Measurements from ENCODE around the gene GAS7.
"Not testable (repeated sequence)": the region's sequence is repeated elsewhere in the genome, so short reads cannot be mapped to it uniquely, and the experiment has no call there.

Gene GAS7

DNA sequence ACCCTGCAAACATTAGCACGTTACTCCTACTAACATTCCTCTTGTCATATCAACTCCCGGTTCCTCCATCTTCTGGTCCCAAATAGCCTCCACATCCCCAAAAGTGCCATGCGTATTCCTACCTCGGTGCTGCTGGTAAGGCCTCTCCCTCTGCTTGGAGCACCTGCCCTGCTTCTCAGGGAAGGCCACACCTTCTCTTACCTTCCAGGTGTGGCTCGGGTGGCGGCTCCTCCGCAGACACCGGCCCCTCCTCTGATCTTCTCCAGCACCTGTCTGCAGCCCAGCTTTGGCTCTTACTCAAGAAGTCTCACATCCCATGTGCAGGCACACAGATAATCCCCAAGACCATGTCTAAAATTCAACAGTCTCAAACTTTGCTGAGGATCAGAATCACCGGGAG is 92.3 kb downstream of the GAS7 start:
- no peak for FAIRE-seq

DNA sequence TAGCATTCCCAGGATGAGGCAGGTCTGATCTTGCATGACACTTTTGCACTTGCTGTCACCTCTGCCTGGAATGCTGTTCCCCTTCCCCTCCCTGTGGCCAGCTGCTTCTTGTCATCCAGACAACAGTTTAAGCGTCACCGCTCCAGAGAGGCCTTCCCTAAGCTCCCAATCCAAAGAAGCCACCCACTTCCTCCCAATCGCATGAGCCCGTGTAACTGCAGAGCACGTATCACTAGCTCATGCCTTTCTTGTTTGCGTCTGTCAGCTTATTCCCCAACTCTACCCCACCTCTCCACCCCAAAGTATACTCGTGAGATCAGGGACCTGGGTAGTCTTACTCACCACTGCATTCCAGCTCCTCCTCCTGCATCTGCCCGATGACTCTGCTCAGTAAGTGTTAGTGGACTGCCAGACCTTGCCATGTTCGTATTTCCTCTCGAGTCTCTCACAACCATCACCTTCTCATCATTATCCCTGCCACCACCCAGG is 92.8 kb downstream of the GAS7 start:
- no peak for FAIRE-seq

DNA sequence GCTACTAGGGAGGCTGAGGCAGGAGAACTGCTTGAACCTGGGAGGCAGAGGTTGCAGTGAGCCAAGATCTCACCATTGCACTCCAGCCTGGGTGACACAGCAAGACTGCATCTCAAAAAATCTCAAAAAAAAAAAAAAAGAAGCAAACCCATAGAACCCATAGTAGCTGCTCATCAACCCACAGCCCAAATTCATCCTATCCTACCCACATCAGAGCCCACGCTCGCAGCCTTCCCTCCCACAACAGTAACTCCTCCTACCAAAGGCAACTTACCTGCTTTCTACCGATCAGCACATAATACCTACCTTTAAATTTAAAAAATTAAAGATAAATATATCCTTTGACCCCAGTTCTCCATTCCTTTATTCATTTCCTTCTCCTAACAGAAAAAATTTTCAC is 94.7 kb downstream of the GAS7 start:
- no peak for FAIRE-seq

DNA sequence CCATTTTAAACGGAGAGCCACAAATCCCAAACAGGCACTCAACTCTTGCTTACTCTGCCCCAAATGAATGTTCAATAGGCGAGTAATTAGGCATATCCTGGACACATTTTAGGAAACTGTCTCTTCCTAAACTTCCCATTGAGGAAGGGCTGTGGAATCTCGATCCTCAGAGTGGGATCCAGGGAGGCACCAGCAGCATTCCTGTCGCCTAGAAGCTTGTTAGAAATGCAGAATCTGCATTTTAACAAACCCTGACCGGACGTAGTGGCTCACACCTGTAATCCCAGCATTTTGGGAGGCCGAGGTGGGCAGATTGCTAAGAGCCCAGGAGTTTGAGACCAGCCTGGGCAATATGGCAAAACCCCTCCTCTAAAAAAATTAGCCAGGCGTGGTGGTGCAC is 95.6 kb downstream of the GAS7 start:
- FAIRE-seq = no peak

DNA sequence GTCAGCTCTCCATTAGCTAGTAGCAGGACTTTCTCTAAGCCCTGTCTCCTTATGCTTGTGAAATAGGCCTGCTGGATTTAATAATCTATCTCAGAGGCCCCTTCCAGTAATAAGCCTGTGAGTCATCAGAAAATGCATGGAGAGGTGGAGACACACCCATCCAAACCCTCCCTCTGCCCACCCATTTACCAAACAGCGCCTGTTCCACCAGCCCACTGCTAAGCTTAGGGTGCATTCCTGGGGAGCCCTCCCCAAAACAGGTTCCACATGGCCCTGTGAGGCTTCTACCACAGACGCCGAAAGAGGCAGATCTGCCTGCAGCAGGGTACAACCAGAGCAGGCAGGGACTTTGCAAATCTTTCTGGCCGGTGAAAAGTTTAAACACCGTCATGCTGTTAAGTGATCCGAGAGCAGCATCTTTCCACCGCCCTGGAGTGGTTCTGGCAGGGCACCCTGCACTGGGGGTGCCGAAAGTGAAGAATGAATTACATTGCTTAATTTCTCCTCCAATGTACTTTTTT is 99.3 kb downstream of the GAS7 start:
- no peak for FAIRE-seq

DNA sequence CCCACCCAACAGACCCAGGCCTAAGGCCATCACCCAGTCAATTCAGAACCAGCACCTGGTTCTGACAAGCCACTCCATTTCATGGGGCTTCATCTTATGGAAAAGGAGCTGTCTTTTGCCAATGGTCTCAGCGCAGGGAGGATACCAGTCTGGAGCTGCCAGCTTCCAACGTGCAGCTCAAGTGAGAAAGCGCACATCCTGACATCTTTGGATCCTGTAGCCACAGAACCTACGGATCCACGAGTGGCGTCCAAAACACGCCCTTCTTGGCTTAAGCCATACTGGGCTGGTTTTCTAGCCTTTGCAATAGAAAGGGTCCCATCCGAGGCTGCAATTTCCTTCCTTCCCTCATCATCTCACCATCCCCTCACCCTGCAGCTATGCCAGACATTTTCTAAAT is 101.8 kb downstream of the GAS7 start:
- no peak for FAIRE-seq

DNA sequence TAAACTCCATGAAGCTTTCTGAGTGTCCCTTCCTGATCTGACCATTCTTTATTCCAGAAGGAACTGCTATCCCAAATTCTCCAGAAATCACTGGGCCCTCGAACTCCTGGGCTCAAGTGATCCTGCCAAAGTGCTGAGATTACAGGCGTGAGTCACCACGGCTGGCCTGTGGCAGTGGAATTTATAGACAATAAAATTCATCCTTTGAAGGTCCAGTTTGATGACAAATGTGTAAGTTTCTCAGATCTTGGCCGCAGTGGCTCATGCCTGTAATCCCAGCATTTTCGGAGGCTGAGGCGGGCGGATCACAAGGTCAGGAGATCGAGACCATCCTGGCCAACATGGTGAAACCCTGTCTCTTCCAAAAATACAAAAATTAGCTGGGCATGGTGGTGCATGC is 103.1 kb downstream of the GAS7 start:
- FAIRE-seq = not testable (repeated sequence)

DNA sequence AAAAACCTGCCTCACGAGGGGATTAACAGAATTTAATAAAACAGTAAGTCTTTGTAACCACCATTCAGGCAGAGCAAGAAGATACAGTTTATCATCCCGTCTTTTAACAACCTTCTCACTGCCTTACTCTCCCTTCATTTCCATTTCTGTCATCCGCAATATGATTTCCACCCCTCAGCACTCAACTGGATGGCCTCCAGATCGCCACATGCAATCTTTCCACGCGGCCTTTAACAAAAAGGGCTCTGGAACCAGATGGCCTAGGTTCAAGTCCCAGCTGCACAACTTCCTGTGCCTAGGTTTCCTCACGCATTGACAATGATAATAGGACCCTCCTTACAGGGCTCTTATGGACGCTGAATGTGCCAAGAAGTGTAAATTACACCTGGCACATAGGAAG is 103.6 kb downstream of the GAS7 start:
- no peak for FAIRE-seq

DNA sequence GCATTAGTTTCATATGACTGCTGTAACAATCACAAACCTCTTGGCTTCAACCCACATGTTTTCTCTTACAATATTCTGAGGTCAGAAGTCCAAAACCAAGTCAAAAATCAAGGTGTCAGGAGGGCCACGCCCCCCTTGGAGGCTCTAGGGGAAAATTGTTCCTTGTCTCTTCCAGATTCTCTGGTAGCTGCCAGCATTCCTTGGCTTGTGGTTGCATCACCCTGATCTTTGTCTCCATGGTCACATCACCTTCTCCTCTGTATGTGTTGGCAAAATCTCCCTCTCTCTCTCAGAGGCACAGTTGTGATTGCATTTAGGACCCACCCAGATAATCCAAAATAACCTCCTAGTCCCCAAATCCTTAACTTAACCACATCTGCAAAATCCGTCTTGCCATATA is 105.8 kb downstream of the GAS7 start:
- FAIRE-seq = no peak

DNA sequence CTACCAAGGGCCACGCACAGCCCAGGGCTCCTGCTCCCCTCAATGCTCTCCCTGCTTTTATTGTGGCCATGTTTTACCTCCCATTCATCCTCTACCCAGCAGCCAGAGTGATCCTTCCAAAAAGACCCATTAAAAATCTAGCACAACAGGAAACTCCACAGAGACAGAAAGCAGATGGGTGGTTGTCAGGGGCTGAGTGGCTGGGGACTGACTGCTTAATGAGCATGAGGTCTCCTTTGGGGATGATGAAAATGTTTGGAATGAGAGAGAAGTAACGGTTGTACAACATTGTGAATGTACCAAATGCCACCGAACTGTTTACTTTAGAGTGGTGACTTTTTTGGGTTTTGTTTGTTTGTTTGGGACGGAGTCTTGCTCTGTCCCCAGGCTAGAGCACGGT is 107.4 kb downstream of the GAS7 start:
- FAIRE-seq = no peak

DNA sequence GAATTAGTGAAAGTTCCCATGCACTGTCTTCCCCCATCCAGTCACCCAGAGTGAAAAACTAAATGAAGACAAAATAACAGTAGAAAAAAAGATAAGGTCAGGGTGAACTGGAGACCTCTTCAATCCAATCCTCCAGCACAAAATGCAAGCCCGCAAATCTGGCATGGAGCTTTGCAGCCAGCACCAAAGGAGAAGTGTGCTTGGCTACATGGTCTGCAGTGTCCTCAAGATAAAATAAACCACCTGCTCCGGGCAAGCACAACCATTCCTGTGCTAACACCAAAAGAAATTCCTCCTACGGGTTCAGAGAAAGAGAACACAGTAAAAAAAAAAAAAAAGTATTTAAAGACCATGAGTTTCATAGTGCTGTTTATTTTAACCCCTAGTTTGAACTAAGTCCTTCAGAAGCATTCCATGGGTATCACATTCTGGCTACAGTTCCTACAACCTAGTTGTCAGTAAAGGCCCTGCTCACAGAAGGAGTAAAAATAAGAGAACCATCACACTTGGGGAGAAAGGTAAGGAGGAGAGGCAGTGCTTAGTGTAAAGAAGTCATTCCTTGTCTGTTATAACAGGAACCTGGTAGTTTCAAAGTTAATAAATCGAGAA is 109.1 kb downstream of the GAS7 start:
- no peak for FAIRE-seq

DNA sequence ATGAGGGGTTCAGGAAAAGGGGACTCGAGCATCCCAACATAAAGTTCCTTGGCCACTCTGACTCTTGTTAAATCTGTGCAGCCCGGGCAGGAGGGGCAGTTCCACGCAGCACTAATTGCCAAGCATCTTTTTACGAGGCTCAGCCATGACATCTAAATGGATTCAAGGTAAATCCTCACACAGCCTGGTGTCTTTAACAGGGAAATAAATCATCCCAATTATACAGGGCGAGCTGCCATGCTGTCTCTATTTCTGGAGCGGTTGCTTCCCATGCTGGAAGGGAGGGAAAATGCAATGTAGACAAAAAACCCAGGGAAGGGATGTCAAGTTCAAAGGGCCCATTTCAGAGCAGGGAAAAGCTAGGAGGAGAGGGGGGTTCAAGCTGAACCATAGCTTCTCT is 110.0 kb downstream of the GAS7 start:
- no peak for FAIRE-seq

DNA sequence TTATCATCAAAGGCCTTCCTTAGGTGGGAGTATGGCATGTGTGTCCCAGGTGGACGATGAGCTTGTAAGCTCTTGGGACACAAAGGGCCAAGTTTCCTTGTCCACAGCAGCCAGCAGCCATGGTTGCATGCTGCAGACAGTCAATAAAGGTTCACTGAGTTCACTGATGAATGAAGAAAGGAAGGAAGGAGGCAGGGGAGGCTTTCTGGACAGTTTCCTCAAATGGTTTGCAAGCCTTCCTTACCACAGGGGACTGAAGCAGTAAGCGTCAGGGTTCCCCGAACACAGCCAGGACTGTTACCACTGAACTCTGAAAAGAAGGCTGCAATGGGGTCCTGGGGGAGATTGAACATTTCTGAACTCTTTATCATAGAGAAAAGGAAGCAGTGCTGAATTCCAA is 111.1 kb downstream of the GAS7 start:
- no peak for FAIRE-seq

DNA sequence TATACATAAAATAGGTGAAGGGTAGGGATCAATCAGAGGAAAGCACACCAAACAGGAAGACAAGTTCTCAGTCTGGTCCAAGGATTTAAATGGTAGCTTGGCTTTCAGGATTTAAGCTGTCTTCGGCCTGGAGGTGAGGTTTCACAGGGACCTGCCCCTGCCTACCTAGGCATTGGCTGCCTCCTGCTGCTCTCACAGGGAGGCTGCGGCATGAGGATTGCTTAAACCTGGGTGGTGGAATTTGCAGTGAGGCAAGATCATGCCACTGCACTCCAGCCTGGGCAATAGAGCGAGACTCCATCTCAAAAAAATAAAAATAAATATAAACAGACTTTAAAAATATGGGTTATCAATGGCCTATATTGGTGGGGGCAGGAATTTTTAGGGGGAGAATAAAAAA is 114.5 kb downstream of the GAS7 start:
- no peak for FAIRE-seq

DNA sequence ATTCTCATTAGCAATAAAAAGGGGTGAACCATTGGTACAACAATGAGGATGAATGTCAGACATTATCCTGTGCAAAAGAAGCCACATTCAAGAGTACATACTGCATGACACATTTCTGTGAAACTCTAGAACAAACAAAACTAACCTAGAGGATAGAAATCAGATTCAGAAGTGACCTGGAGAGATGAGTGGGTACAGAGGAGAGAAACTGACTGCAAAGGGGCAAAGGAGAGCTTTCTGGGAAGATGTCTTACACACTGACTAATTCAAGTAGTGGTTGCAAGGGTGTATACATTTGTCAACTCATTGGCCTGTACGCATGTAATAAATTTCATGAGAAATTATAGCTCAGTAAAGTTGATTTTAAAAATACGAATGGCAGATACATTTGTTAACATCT is 115.6 kb downstream of the GAS7 start:
- no peak for FAIRE-seq

DNA sequence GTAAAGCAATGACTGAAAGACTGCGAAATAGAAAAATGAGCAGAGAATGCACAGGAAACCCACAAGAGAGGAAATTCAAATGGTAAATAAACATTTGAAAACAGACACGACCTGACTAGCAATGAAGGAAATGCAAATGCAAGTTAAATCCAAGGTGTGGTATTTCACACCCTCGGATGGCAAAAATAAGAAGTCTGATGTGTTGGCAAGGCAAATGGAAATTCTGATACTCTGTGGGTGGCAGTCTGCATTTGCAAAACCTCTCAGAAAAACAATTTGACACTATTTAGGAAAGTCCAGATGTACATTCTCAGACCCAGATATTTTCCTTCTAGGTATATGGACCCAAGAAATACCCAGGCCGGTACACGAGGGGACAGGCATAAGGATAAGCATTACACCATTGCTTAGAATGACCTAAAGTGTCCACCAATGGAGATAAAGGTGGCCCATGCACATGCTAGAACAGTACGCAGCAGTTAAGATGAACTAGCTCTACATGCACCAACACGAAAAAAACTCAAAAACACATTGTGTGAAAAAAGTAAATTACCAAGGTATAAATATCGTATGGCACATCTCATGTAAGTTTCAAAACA is 116.7 kb downstream of the GAS7 start:
- no peak for FAIRE-seq

DNA sequence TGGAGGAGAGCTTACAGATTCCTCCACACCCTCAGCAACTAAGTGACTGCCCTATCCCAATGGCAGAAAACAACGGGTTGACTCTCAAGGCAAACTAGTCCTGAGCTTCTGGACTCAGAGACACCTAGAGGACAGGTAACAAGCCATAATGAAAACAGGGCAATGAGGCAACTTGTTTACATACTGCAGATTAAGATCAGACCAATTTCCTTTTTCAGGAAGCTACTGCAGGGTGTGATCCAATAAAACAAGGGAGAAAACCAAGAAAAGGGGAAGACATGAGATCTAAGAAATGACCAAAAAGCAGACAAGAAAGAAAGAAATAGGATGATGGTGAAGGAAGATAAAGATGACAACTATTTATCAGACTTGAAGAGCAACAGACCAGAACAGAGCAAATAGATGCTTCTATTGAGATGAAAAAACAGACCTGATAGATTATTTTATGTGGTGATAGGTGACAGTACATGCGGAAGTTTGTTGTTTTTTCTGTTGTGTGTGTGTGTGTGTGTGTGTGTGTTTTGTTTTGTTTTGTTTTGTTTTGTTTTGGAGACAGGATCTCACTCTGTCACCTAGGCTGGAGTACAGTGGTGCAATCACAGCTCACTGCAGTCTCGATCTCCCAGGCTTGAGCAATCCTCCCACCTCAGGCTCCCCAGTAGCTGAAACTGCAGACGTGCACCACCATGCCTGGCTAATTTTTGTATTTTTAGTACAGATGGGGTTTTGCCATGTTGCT is 120.7 kb downstream of the GAS7 start:
- no peak for FAIRE-seq

DNA sequence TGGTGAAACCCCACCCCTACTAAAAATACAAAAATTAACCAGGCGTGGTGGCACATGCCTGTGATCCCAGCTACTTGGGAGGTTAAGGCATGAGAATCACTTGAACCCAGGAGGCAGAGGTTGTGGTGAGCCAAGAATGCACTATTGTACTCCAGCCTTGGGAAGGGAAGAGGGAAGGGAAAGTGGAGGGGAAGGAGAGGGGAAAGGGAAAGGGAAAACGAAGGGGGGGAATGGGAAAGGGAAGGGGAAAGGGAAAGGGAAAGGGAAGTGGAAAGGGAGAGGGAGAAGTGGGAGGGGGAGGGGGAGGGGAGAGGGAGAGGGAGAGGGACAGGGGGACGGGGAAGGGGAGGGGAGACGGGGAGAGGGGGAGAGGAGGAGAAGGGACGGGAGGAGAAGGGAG is 122.5 kb downstream of the GAS7 start:
- FAIRE-seq = no peak

DNA sequence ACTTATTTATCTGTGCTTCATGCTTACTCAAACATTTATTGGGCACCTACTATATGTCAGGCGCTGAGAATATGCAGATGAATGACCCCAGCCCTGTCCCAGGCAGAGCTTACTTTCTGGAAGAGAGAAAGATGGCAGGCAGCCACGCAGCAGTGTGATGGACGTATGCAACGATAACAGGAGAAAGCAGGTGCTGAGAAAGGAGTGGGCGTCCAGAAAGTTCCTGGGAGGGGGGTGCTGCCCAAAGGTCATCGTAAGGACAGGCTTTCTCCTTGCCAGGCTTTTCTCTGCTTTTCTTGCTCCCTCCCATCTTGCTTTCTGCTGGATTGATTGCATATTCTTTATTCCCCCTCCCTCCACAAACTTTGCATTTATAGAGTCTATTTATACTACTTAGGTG is 124.5 kb downstream of the GAS7 start:
- no peak for FAIRE-seq

DNA sequence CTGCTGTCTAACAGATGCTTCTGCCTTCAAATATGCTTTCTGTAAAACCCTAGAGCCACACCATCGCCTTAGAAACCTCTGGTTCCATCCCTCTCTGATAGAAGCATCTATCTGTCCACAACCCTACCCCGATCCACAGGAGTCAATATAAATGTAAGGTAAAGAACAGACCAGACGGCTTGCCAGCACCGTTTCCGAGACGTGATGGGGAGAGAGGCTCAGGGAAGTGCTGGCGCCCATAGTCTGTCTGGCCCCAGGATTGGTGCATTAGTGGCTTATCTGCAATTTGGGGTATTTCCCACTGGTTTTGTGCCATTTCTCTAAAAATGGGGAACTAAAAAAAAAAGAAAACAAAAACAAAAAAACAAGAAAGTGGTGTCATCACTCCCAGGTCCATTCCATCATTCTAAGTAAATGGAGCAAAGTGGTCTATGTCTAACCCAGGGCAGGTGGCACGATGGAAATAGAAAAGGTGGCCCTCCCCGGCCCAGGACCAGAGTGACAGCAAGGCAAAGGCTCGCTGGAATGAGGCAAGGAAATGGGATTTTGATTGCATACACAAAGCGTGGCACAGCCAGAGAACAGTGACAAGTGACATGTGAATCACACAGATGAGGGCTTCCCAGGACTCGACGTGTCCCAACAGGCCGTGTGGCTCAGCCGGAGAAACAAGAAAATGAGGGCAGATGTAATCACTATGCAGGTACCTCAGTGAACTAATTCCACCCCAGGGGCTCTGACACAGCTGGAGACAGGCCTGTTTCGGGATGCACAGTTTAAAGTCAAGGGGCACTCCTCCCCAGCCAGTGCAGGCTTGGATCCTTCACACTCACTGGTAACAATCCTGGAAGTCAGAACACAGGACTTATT is 125.6 kb downstream of the GAS7 start:
- no peak for FAIRE-seq

DNA sequence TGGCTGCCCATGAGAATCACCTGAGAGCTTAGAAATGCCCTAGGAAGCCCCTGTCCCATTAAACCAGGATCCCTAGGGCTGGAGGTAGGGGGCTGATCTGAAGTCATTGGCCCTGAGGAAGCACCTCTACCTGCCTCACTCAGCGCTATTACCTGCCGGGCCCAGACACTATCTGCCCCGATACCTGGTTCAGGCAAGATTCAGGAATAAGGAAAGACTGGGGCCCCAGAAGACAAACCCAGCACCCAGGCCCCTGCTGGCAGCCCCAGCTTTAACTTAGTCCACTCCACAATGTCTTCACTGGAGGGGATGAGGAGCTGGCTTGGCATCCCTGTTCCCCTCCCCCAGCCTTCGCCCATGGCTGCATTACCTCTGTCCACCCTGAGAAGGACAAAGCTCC is 126.3 kb downstream of the GAS7 start:
- FAIRE-seq = no peak

DNA sequence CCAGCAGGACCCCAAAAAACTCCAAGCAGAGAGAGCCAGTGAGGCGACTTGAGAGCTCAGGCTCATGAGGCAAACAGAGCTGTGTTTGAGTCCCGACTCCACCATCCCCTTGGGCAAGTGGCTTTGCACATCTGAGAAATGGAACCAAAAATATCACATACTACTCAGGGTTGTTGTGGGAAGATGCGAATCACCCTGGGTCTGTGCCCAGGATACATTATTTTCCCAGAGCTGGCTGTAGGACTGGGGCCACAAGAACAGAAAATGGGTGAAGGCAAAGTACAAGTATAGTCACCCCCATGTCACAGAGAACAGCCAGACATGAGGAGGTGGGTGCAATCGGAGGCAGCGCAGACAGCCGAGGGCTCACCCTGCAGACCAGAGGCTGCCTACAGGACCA is 127.3 kb downstream of the GAS7 start:
- FAIRE-seq = no peak

DNA sequence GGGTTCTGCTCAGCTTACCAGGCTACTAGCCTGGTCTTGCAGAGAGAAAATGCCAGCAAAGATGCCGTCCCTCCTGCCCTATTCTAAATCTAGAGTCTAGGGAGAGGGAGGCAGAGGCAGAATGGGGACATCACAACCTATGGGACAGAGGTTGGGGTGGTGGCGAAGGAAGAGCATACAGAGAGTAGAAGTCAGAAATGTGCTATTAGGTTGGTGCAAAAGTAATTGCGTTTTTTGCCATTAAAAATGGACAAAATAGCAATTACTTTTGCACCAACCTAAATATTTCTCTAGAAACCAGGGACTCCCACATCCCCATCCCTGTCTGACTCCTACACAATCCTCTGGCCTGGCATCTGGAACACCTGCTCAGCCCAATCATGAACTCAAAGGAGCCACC is 127.7 kb downstream of the GAS7 start:
- FAIRE-seq = no peak

Data from endometrium (tissue), 2 donors.